RWPE2 (cell line): ENCODE results near the gene IRF8.

Source experiments
- ATAC-seq: fragments of 200-7000 bp; cut with Tn5 transposase; 3 replicates; pipeline ENCODE4 v1.9.1; 2021; ENCODE audit warnings: low read depth
- DNase-seq: peaks from one replicate; pipeline ENCODE4 v3.0.0-alpha.2; 2020; ENCODE audit warnings: low spot score
- H3K27ac ChIP-seq: fragments of 450-650 bp; 2 replicates; pipeline ENCODE4 v1.5.1; 2017; ENCODE audit warnings: mild to moderate bottlenecking; ENCODE audit not compliant: poor library complexity, severe bottlenecking
- H3K27me3 ChIP-seq: fragments of 250-450 bp; sonication (Bioruptor Pico); 2 replicates; pipeline ENCODE4 v1.5.1; 2021; ENCODE audit warnings: mild to moderate bottlenecking, moderate library complexity; ENCODE audit not compliant: insufficient read depth, poor library complexity, severe bottlenecking
- H3K36me3 ChIP-seq: fragments of 250-450 bp; sonication (Bioruptor Pico); 2 replicates; pipeline ENCODE4 v1.5.1; 2020; ENCODE audit warnings: low read depth, mild to moderate bottlenecking, moderate library complexity
- H3K4me1 ChIP-seq: fragments of 250-450 bp; sonication (Bioruptor Pico); 2 replicates; pipeline ENCODE4 v1.5.1; 2021; ENCODE audit warnings: mild to moderate bottlenecking, moderate library complexity; ENCODE audit not compliant: insufficient read depth, poor library complexity, severe bottlenecking
- H3K4me3 ChIP-seq: fragments of 250-450 bp; sonication (Bioruptor Pico); 2 replicates; pipeline ENCODE4 v1.5.1; 2021; ENCODE audit warnings: mild to moderate bottlenecking, moderate library complexity; ENCODE audit not compliant: severe bottlenecking
- H3K9me3 ChIP-seq: fragments of 250-450 bp; sonication (Bioruptor Pico); 2 replicates; pipeline ENCODE4 v1.5.1; 2021; ENCODE audit warnings: mild to moderate bottlenecking, moderate library complexity; ENCODE audit not compliant: severe bottlenecking
- TF ChIP-seq, protein P1 (sequence below): fragments of 450-650 bp; IDR thresholded peaks from one replicate; pipeline ENCODE4 v1.5.1; 2017; ENCODE audit warnings: mild to moderate bottlenecking, moderate library complexity; ENCODE audit not compliant: poor library complexity, severe bottlenecking

The IRF8 gene

DNA sequence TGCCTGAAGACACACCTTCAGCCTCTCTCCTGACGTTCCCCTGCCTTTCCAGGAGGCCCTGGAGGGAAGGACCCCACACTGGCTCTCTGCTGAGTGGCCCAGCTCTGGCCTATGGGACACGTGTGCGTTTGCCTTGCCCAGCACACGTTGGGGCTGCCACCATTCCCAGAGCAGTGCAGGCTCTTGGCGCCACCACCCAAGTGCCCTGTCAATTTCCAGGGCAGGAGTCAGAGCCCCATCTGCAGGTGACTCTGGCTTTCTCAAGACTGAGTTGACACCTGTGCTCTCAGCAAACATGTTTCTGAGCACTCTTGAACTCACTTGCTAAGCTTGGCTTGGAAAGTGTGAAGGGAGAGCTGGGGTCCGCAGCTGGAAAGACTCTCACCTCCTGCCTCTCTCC lies 4.7 kb upstream of the IRF8 start:
- Histone ChIP-seq H3K27ac (no peak overlapping the region), H3K27me3 (peaks cover 48% of the 10 kb centered on the region), H3K4me3 (no peak overlapping the region), H3K4me1 (peaks cover 20% of the 10 kb centered on the region), H3K9me3 (no peaks in the 10 kb centered on the region), H3K36me3 (no peaks in the 10 kb centered on the region)
- TF ChIP-seq, protein P1, sequence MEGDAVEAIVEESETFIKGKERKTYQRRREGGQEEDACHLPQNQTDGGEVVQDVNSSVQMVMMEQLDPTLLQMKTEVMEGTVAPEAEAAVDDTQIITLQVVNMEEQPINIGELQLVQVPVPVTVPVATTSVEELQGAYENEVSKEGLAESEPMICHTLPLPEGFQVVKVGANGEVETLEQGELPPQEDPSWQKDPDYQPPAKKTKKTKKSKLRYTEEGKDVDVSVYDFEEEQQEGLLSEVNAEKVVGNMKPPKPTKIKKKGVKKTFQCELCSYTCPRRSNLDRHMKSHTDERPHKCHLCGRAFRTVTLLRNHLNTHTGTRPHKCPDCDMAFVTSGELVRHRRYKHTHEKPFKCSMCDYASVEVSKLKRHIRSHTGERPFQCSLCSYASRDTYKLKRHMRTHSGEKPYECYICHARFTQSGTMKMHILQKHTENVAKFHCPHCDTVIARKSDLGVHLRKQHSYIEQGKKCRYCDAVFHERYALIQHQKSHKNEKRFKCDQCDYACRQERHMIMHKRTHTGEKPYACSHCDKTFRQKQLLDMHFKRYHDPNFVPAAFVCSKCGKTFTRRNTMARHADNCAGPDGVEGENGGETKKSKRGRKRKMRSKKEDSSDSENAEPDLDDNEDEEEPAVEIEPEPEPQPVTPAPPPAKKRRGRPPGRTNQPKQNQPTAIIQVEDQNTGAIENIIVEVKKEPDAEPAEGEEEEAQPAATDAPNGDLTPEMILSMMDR: peak; percentile 26
- ATAC-seq: peak; percentile 33; the same call in 2 of the 3 replicates
- DNase-seq: no peak

DNA sequence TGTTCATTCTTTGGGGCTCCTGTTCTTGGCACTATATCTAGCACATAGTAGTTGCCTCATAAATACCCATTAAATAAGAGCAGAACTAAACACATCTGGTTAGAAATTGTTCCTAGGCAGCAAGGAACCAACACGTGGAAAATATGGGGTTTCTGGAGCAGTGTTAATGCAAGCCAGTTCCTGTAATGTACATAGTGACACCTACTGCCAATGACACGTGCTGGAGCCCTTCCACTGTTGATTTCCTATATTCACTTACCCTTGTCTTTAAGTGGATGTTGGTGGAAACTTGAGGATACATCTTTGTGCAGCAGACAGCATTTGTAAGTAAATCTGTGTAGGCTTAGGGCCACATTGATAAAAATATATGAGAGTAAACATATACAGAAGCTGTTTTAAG lies 1.6 kb upstream of the IRF8 start:
- Histone ChIP-seq H3K4me3 (no peak overlapping the region), H3K9me3 (no peaks in the 10 kb centered on the region), H3K36me3 (no peaks in the 10 kb centered on the region), H3K27me3 (peaks cover 74% of the 10 kb centered on the region), H3K4me1 (no peaks in the 10 kb centered on the region), H3K27ac (no peak overlapping the region)
- ATAC-seq (no peak; the same call in 2 of the 3 replicates), DNase-seq (no peak)
- TF ChIP-seq, protein P1: peak; percentile 21

DNA sequence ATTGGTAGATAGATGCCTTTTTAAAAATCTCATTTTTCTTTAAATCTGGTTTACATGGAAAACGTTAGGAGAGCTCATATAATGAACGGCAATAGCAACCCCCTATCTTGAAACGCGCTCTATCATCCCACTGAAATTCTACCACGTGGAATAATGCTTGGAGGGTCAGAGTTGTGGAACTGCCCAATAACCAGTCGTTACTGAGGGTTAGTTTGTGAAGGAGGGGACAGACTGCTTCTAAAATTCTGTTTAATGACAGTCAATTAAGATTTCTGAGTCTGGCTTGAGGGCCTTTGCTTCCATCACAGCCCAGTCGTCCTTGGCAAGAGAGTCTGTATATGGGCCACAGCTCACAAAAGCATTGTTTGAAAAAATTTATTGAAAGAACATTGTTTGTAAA lies 482 bp downstream of the IRF8 start:
- ATAC-seq (no peak), DNase-seq (no peak)
- H3K4me1 ChIP-seq: no peaks in the 10 kb centered on the region
- H3K27me3 ChIP-seq: peaks cover 85% of the 10 kb centered on the region
- no peaks in the 10 kb centered on the region for H3K9me3 ChIP-seq
- H3K36me3 ChIP-seq: no peaks in the 10 kb centered on the region
- H3K27ac ChIP-seq: no peak overlapping the region
- TF ChIP-seq, protein P1: no peak
- no peak overlapping the region for H3K4me3 ChIP-seq

DNA sequence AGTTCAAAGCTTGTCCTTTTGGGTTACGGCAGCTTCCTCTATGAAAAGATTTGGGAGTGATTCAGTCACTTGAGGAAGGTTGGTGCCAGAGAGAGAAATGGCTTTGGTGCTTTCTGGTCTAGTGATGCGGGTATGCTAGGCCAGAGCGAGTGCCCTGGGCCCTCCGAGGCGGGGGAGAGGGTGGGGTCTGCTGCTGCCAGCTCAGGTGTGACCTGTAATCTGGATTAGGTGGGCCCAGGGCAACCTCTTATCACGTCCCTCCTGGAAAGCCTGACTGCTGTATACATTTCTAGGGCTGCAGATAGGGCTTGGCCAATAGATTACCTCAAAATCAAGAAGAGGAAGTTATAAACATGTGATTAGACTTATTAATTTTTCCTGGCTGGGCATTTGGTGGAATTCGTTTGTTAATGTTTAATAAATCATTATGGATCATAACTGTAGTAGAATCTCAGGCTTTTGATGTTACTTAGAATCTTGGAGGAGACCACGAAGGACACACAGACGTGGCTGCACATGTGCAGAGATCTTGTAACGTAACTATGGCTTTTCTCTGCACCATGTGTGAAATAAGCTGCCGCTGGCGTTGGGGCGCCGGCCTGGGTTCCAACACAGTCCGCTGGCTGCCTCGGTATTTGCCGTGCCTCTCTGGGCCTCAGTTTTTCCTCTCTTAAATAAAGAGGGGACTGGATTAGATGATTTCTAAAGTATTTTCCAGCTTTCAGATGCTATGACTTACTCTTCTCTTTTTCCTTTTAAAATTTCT lies 1.2 kb downstream of the IRF8 start:
- Histone ChIP-seq H3K36me3 (no peaks in the 10 kb centered on the region), H3K27ac (no peak overlapping the region), H3K4me1 (no peaks in the 10 kb centered on the region), H3K9me3 (no peaks in the 10 kb centered on the region), H3K27me3 (peaks cover 78% of the 10 kb centered on the region), H3K4me3 (no peak overlapping the region)
- DNase-seq (no peak), ATAC-seq (no peak)
- TF ChIP-seq, protein P1: no peak

DNA sequence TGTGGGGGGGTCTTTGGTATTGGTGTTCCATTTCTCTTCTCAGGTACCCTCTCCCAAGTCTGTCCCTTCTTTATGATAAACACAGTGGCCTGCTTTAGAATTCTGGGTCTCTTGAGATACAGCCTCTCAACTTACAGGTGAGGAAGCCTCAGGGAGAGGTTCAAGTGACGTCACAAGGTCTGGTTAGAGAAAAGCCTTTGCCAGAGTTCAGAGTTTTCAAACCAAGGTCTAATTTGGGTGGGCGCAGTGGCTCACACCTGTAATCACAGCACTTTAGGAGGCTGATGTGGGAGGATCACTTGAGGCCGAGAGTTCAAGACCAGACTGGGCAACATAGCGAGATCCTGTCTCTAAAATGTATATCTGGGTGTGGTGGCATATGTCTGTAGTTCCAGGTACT lies 2.1 kb downstream of the IRF8 start:
- H3K4me1 ChIP-seq: no peaks in the 10 kb centered on the region
- ATAC-seq: no peak

More for the DNA sequence above, 2.1 kb downstream of the IRF8 start:
- Histone ChIP-seq H3K36me3 (no peaks in the 10 kb centered on the region), H3K27me3 (peaks cover 70% of the 10 kb centered on the region), H3K4me3 (no peak overlapping the region), H3K27ac (no peak overlapping the region), H3K9me3 (no peaks in the 10 kb centered on the region)
- DNase-seq: no peak
- TF ChIP-seq, protein P1: no peak
